ENCODE data around the gene AKAP13.

Gene AKAP13

DNA sequence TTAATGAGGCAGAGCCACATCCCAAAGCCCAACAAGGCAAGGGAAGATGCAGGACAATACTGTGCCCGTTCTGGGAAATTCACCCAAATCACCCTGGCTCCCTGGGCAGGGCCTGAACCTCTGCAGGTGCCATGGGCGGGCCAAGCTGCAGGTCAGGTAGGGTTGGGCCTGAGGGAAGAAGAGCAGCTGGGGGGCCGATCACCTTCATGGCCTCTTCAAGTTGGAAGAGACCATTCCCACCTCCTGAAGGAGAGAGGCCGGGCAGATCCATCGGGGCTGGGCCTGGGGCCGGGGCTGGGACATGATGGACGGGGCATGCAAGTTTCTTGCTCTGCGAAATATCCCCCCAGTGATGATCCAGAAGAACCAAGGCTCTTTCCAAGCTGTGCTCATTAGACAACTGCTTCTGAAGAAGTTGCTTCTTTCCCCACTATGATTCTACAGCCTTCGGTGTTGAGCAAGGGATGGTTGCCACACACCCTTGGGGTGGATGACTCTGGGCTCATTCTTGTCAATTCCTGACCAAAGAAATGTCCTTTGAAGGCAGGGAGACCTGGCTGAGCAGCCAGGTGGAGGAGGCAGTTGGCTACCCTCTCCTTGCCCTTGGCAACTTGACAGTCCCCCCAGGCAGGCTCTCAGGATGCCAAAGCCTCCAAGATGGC is 376.1 kb downstream of the AKAP13 start:
- no peak for DNase-seq (ENCODE audit: insufficient read length, low spot score)
- TF ChIP-seq POLR2AphosphoS5 (IDR thresholded peaks at IDR 0.05; ENCODE audit: low read depth, low read length) (no peak), PAX5 (IDR thresholded peaks at IDR 0.05; ENCODE audit: insufficient read depth, low read length, severe bottlenecking) (no peak), POU2F2 (IDR thresholded peaks at IDR 0.05; ENCODE audit: low read depth, low read length) (no peak), TAF1 (IDR thresholded peaks at IDR 0.05; ENCODE audit: low read depth, low read length) (no peak), SPI1 (IDR thresholded peaks at IDR 0.05; ENCODE audit: low read depth, low read length) (no peak), POLR2A (IDR thresholded peaks at IDR 0.05; ENCODE audit: low read depth, low read length) (no peak)
- no peak for FAIRE-seq

GRCh38 chr15:85757073-85757938 is 376.9 kb downstream of the AKAP13 start:
- DNase-seq (ENCODE audit: insufficient read length, low spot score) (no peak), FAIRE-seq (no peak)
- TF ChIP-seq SPI1 (IDR thresholded peaks at IDR 0.05; ENCODE audit: low read depth, low read length): no peak
- no peak for TF ChIP-seq POLR2A (IDR thresholded peaks at IDR 0.05; ENCODE audit: low read depth, low read length)
- no peak for TF ChIP-seq POU2F2 (IDR thresholded peaks at IDR 0.05; ENCODE audit: low read depth, low read length)

GRCh38 chr15:85757939-85758654 is 377.7 kb downstream of the AKAP13 start:
- DNase-seq (ENCODE audit: insufficient read length, low spot score) (no peak), FAIRE-seq (no peak)
- no peak for TF ChIP-seq PAX5 (IDR thresholded peaks at IDR 0.05; ENCODE audit: insufficient read depth, low read length, severe bottlenecking)
- TF ChIP-seq TAF1 (IDR thresholded peaks at IDR 0.05; ENCODE audit: low read depth, low read length): no peak
- no peak for TF ChIP-seq POLR2A (IDR thresholded peaks at IDR 0.05; ENCODE audit: low read depth, low read length)

DNA sequence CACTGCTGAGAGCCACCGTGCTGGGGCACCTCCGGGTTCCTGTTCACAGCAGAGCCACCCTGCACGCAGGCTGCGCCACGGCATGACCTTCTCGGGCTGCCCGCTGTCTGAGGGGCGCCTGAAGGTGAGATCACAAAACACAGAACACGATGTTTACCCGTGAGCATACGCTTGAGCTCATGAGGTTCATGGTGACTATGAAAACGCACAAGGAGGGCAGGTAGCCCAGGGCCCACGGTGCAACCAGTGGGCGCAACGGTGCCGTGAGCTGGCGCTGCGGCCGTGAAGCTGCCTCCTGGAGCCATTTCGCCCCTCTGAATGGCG is 378.2 kb downstream of the AKAP13 start:
- FAIRE-seq (no peak), DNase-seq (ENCODE audit: insufficient read length, low spot score) (no peak)
- TF ChIP-seq PAX5 (IDR thresholded peaks at IDR 0.05; ENCODE audit: insufficient read depth, low read length, severe bottlenecking) (no peak), POU2F2 (IDR thresholded peaks at IDR 0.05; ENCODE audit: low read depth, low read length) (no peak), TAF1 (IDR thresholded peaks at IDR 0.05; ENCODE audit: low read depth, low read length) (no peak), POLR2A (IDR thresholded peaks at IDR 0.05; ENCODE audit: low read depth, low read length) (no peak), SPI1 (IDR thresholded peaks at IDR 0.05; ENCODE audit: low read depth, low read length) (no peak), POLR2AphosphoS5 (IDR thresholded peaks at IDR 0.05; ENCODE audit: low read depth, low read length) (no peak)

DNA sequence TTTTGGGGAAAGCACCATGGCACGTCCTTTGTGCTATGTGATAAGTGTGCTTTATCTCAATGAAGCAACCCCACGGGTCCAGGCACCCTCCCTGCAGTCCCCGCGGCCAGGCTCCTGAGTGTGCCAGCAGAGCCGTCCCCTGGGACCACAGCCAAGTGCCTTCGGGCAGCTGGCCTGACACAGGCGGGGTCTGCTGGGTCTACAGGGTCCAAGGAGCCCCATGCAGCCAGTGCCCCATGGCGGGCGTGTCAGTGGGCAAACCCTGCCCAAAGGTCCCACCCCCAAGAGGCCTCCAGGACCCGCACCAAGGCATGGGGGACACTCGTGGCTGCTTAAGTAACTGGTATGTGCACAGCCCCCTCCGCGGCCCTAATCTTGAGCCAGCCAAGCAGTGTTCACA is 379.0 kb downstream of the AKAP13 start:
- DNase-seq (ENCODE audit: insufficient read length, low spot score) (no peak), FAIRE-seq (no peak)
- TF ChIP-seq SPI1 (IDR thresholded peaks at IDR 0.05; ENCODE audit: low read depth, low read length): no peak
- TF ChIP-seq PAX5 (IDR thresholded peaks at IDR 0.05; ENCODE audit: insufficient read depth, low read length, severe bottlenecking): no peak
- no peak for TF ChIP-seq POLR2A (IDR thresholded peaks at IDR 0.05; ENCODE audit: low read depth, low read length)
- TF ChIP-seq POU2F2 (IDR thresholded peaks at IDR 0.05; ENCODE audit: low read depth, low read length): no peak
- TF ChIP-seq POLR2AphosphoS5 (IDR thresholded peaks at IDR 0.05; ENCODE audit: low read depth, low read length): no peak
- TF ChIP-seq TAF1 (IDR thresholded peaks at IDR 0.05; ENCODE audit: low read depth, low read length): no peak

DNA sequence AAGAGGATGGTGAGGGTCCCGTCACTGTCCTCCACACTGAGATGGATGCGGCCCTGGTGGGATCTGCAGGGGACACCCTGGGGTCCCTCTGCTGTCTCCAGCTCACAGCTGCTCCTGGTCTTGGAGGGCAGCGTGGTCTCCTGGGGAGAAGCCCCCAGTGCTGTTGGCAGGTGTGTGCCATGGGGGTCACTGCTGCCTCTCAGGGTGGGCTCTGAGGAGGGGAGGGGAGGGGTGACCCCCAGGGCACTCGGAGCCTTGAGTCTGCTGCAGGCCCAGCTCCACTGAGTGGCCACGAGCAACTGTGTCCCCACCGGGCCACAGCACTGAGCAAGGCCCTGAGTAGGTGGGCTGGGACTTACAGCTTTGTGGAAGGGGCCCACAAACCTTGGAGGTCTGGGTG is 379.6 kb downstream of the AKAP13 start:
- no peak for FAIRE-seq
- TF ChIP-seq TAF1 (IDR thresholded peaks at IDR 0.05; ENCODE audit: low read depth, low read length): no peak
- TF ChIP-seq POU2F2 (IDR thresholded peaks at IDR 0.05; ENCODE audit: low read depth, low read length): no peak
- no peak for TF ChIP-seq POLR2AphosphoS5 (IDR thresholded peaks at IDR 0.05; ENCODE audit: low read depth, low read length)
- TF ChIP-seq PAX5 (IDR thresholded peaks at IDR 0.05; ENCODE audit: insufficient read depth, low read length, severe bottlenecking): no peak
- no peak for TF ChIP-seq SPI1 (IDR thresholded peaks at IDR 0.05; ENCODE audit: low read depth, low read length)
- DNase-seq (ENCODE audit: insufficient read length, low spot score): no peak

GRCh38 chr15:85760531-85761371 is 380.3 kb downstream of the AKAP13 start:
- FAIRE-seq (no peak), DNase-seq (ENCODE audit: insufficient read length, low spot score) (no peak)
- TF ChIP-seq POU2F2 (IDR thresholded peaks at IDR 0.05; ENCODE audit: low read depth, low read length) (no peak), POLR2AphosphoS5 (IDR thresholded peaks at IDR 0.05; ENCODE audit: low read depth, low read length) (no peak), TAF1 (IDR thresholded peaks at IDR 0.05; ENCODE audit: low read depth, low read length) (no peak), POLR2A (IDR thresholded peaks at IDR 0.05; ENCODE audit: low read depth, low read length) (no peak), PAX5 (IDR thresholded peaks at IDR 0.05; ENCODE audit: insufficient read depth, low read length, severe bottlenecking) (no peak), SPI1 (IDR thresholded peaks at IDR 0.05; ENCODE audit: low read depth, low read length) (no peak)

GRCh38 chr15:85761635-85762034 is 381.2 kb downstream of the AKAP13 start:
- DNase-seq (ENCODE audit: insufficient read length, low spot score) (no peak), FAIRE-seq (no peak)
- TF ChIP-seq POLR2AphosphoS5 (IDR thresholded peaks at IDR 0.05; ENCODE audit: low read depth, low read length) (no peak), TAF1 (IDR thresholded peaks at IDR 0.05; ENCODE audit: low read depth, low read length) (no peak), SPI1 (IDR thresholded peaks at IDR 0.05; ENCODE audit: low read depth, low read length) (no peak), POU2F2 (IDR thresholded peaks at IDR 0.05; ENCODE audit: low read depth, low read length) (no peak), POLR2A (IDR thresholded peaks at IDR 0.05; ENCODE audit: low read depth, low read length) (no peak), PAX5 (IDR thresholded peaks at IDR 0.05; ENCODE audit: insufficient read depth, low read length, severe bottlenecking) (no peak)

Data from GM12891 (cell line).